Ovary (tissue), 3 donors: ENCODE results near the gene FGFR1OP2.

Experiments
- CTCF ChIP-seq, 3 donors: fragments of 450-650 bp in 2 of 3; fragments of 200-600 bp in 1 of 3; IDR thresholded peaks; one replicate each; pipeline versions ENCODE4 v1.5.1 to v1.8.0; 2016 to 2022; ENCODE audit warnings: antibody characterized with exemption in 3 of 3, mild to moderate bottlenecking in 1 of 3
- EP300 ChIP-seq: sonication (generic); formaldehyde crosslinking; IDR thresholded peaks from one replicate; pipeline ENCODE4 v1.6.1; 2017; ENCODE audit warnings: antibody characterized with exemption
- donor health status: DM: no; HTN: no; CAD: no.

GRCh38 chr12:26966842-26967241 is 28.6 kb downstream of the FGFR1OP2 start:
- no peak for TF ChIP-seq CTCF (IDR thresholded peaks at IDR 0.05)
- no peak for TF ChIP-seq EP300
